Endothelial cell of umbilical vein (primary cell): ENCODE data around the gene GULP1. TPM values are rescaled to one million over a fixed set of nuclear protein-coding genes. Genes with fewer than 3 reads are reported as not detected.

Experiments used
- BruUV-seq: library from RNA; stranded (reverse); fragments of 400-500 nt; replicated peaks from 2 replicates; lab custom pipeline; 2021; lab: Mats Ljungman, UMichigan
- CTCF ChIA-PET: fragments of 300-600, 350-600 bp; sonication (Branson Sonifier 250); formaldehyde crosslinking; loops from one replicate; lab custom pipeline; 2021; ENCODE audit warnings: antibody characterized with exemption, inconsistent platforms; lab: Charles Lee
- POLR2A ChIA-PET: fragments of 300-600, 350-600 bp; sonication (Branson Sonifier 250); formaldehyde crosslinking; loops from one replicate; lab custom pipeline; 2021; ENCODE audit warnings: antibody characterized with exemption, inconsistent platforms; lab: Charles Lee
- DNase-seq: peaks from one replicate; pipeline ENCODE4 v3.0.0-alpha.2; 2011; ENCODE audit warnings: low read depth, low spot score
- FAIRE-seq: peaks from 2 replicates; lab custom pipeline; 2011; peaks lifted over from hg19 to GRCh38; lab: Jason Lieb, UNC
- H2AFZ ChIP-seq: 2 replicates; pipeline ENCODE4 v1.6.0; 2012; ENCODE audit warnings: low read depth, low read length, control low read depth, inconsistent platforms
- H3K27ac ChIP-seq: 2 replicates; pipeline ENCODE4 v1.5.1; 2011; ENCODE audit warnings: low read depth, mild to moderate bottlenecking, control low read depth, low read length, moderate library complexity; ENCODE audit not compliant: insufficient read depth
- H3K27me3 ChIP-seq, 2 experiments: 2 replicates each; pipeline versions ENCODE4 v1.6.0 to v1.6.1; 2011; ENCODE audit warnings: low read length in 2 of 2, mixed read lengths in 1 of 2; ENCODE audit not compliant: control insufficient read depth in 2 of 2, insufficient read depth in 2 of 2
- H3K36me3 ChIP-seq, 2 experiments: 2 replicates in 1 of 2; 3 replicates in 1 of 2; pipeline ENCODE4 v1.5.1; 2011; ENCODE audit warnings: low read length in 2 of 2, mild to moderate bottlenecking in 1 of 2, moderate library complexity in 1 of 2; ENCODE audit not compliant: control insufficient read depth in 2 of 2, insufficient read depth in 2 of 2; ENCODE audit errors: extremely low read depth in 1 of 2
- H3K4me1 ChIP-seq: 3 replicates; pipeline ENCODE4 v1.5.1; 2011; ENCODE audit warnings: mild to moderate bottlenecking, low read length; ENCODE audit not compliant: control insufficient read depth, insufficient read depth; ENCODE audit errors: extremely low read depth
- H3K4me2 ChIP-seq: 2 replicates; pipeline ENCODE4 v1.6.1; 2011; ENCODE audit warnings: low read length, control low read depth, mixed read lengths; ENCODE audit not compliant: insufficient read depth
- H3K4me3 ChIP-seq, 3 experiments: fragments of 200-600 bp in 1 of 3; sonication (generic), shearing (Covaris generic) in 1 of 3; replicated peaks in 1 of 3; 2 replicates each; pipeline ENCODE4 v1.5.1; 2011 to 2016; ENCODE audit warnings: control low read depth in 3 of 3, low read length in 3 of 3, mild to moderate bottlenecking in 2 of 3, inconsistent platforms in 1 of 3, low read depth in 1 of 3, moderate library complexity in 1 of 3; ENCODE audit not compliant: insufficient read depth in 1 of 3
- H3K79me2 ChIP-seq: 2 replicates; pipeline ENCODE4 v1.6.0; 2012; ENCODE audit warnings: low read length, inconsistent platforms; ENCODE audit not compliant: control insufficient read depth, insufficient read depth
- H3K9ac ChIP-seq: replicated peaks from 2 replicates; pipeline ENCODE3; 2011; ENCODE audit warnings: low read length, control low read depth; ENCODE audit not compliant: insufficient read depth; ENCODE audit errors: extremely low read depth
- H3K9me1 ChIP-seq: replicated peaks from 3 replicates; pipeline ENCODE4 v1.6.0; 2011; ENCODE audit warnings: mild to moderate bottlenecking, low read length; ENCODE audit not compliant: control insufficient read depth, insufficient read depth; ENCODE audit errors: extremely low read depth
- H3K9me3 ChIP-seq: replicated peaks from 2 replicates; pipeline ENCODE4 v1.5.1; 2012; ENCODE audit warnings: low read length, inconsistent platforms; ENCODE audit not compliant: control insufficient read depth, insufficient read depth
- H4K20me1 ChIP-seq: replicated peaks from 2 replicates; pipeline ENCODE3; 2011; ENCODE audit warnings: mild to moderate bottlenecking, low read length; ENCODE audit not compliant: control insufficient read depth, insufficient read depth; ENCODE audit errors: extremely low read depth
- CTCF ChIP-seq, 2 donors: IDR thresholded peaks; 1 replicate in 1 of 2; 2 replicates in 1 of 2; pipeline ENCODE4 v1.5.1; 2011; ENCODE audit warnings: low read length in 2 of 2, mild to moderate bottlenecking in 2 of 2, moderate library complexity in 2 of 2, control low read depth in 1 of 2, inconsistent platforms in 1 of 2, low read depth in 1 of 2; ENCODE audit not compliant: insufficient read depth in 1 of 2; ENCODE audit errors: extremely low read depth in 1 of 2
- EZH2 ChIP-seq: IDR thresholded peaks from 2 replicates; pipeline ENCODE4 v1.6.1; 2012; ENCODE audit warnings: borderline replicate concordance, low read depth, mild to moderate bottlenecking, moderate library complexity, low read length, inconsistent platforms; ENCODE audit not compliant: severe bottlenecking
- FOS ChIP-seq: IDR thresholded peaks from 2 replicates; pipeline ENCODE4 v1.6.1; 2011; ENCODE audit warnings: mild to moderate bottlenecking, low read length, moderate library complexity, borderline replicate concordance; ENCODE audit not compliant: insufficient read depth
- GATA2 ChIP-seq: IDR thresholded peaks from 2 replicates; pipeline ENCODE4 v1.7.0; 2011; ENCODE audit warnings: low read depth, mild to moderate bottlenecking, moderate library complexity, mixed read lengths, low read length; ENCODE audit not compliant: insufficient read length, insufficient read depth
- JUN ChIP-seq: IDR thresholded peaks from 2 replicates; pipeline ENCODE4 v1.6.1; 2011; ENCODE audit warnings: borderline replicate concordance, low read depth; ENCODE audit not compliant: insufficient read length, insufficient read depth
- MYC ChIP-seq: IDR thresholded peaks from one replicate; pipeline ENCODE4 v1.6.1; 2011; ENCODE audit warnings: mild to moderate bottlenecking, low read depth, low read length
- POLR2A ChIP-seq: IDR thresholded peaks from 2 replicates; pipeline ENCODE4 v1.6.1; 2012; ENCODE audit warnings: low read depth, mild to moderate bottlenecking, control low read depth, low read length
- POLR2AphosphoS5 ChIP-seq: IDR thresholded peaks from 2 replicates; pipeline ENCODE4 v1.6.1; 2012; ENCODE audit warnings: low read depth, mild to moderate bottlenecking, control low read depth, low read length, moderate library complexity; ENCODE audit not compliant: insufficient read depth
- dilution Hi-C: fragments of 300-500 bp; cut with MboI; formaldehyde crosslinking; loops from one replicate; pipeline ENCODE4 v1.15.0; 2019; ENCODE audit warnings: low sequenced_read_pairs; ENCODE audit not compliant: extremely low pct_ligation_motif_present
- intact Hi-C: fragments of 100-400 bp; cut with micrococcal nuclease; formaldehyde crosslinking; loops from one replicate; pipeline ENCODE4 v1.10.0; 2022
- polyA plus RNA-seq, 4 experiments: library from polyadenylated mRNA; depleted of rRNA in 3 of 4; stranded (reverse) in 3 of 4; unstranded in 1 of 4; fragments of >200 nt; gene quantifications; 2 replicates each; pipeline versions ENCODE4 v1.2.1 to v1.2.3, GENCODE V29; 2011 to 2012; ENCODE audit warnings: missing spikeins in 1 of 4
- total RNA-seq: library from RNA; stranded (reverse); gene quantifications from 2 replicates; pipeline ENCODE4 v1.2.3, GENCODE V29; 2021
- TF ChIP-seq, protein P1 (sequence below): IDR thresholded peaks from 2 replicates; pipeline ENCODE4 v1.6.1; 2011; ENCODE audit not compliant: insufficient read depth, insufficient read length

The GULP1 gene
- total and polyA plus RNA-seq, 2 donors (not counting 3 experiments of a cell fraction or from before 2014, with no cell fraction given) = 24.4 to 53.8 TPM

GRCh38 chr2:188410504-188411235 is 119.0 kb downstream of the GULP1 start:
- Histone ChIP-seq H2AFZ (no peak overlapping the region), H3K9ac (no peak overlapping the region), H3K27me3 (no peaks in the 10 kb centered on the region), H3K4me1 (no peaks in the 10 kb centered on the region), H3K36me3 (no peaks in the 10 kb centered on the region), H3K4me2 (no peak overlapping the region), H3K27ac (no peak overlapping the region), H3K9me3 (no peaks in the 10 kb centered on the region), H3K9me1 (peaks cover 5% of the 10 kb centered on the region), H3K4me3 (no peak overlapping the region), H4K20me1 (no peaks in the 10 kb centered on the region), H3K79me2 (no peaks in the 10 kb centered on the region)
- TF ChIP-seq MYC (no peak), GATA2 (no peak), POLR2A (no peak), JUN (no peak), EZH2 (no peak), POLR2AphosphoS5 (no peak), FOS (no peak), CTCF (IDR thresholded peaks at IDR 0.05; ENCODE audit: extremely low read depth in 1 of 2, insufficient read depth in 1 of 2, low read depth in 1 of 2, low read length in 2 of 2) (no peak)
- TF ChIP-seq, protein P1, sequence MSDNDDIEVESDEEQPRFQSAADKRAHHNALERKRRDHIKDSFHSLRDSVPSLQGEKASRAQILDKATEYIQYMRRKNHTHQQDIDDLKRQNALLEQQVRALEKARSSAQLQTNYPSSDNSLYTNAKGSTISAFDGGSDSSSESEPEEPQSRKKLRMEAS = no peak
- intact Hi-C loops (no loop called here), dilution Hi-C loops (no loop called here)
- FAIRE-seq (no peak), DNase-seq (no peak)
- POLR2A ChIA-PET = no interaction called here
- CTCF ChIA-PET = no interaction called here
- no TSS peak for BruUV-seq
